ENCODE measurements around the gene RAB11FIP4.
"Not testable (repeated sequence)": the region's sequence is repeated elsewhere in the genome, so short reads cannot be mapped to it uniquely, and the experiment has no call there.

RAB11FIP4 gene

GRCh38 chr17:31428111-31428510 is 36.6 kb downstream of the RAB11FIP4 start:
- H3K27ac Mint-ChIP-seq, result no peak overlapping the region
- peaks cover 5% of the 10 kb centered on the region for H3K9me3 Mint-ChIP-seq
- H3K27me3 Mint-ChIP-seq, result peaks cover 16% of the 10 kb centered on the region
- no peak for DNase-seq
- peaks cover 6% of the 10 kb centered on the region for H3K4me1 Mint-ChIP-seq (ENCODE audit: low read depth)
- no peak overlapping the region for H3K4me3 Mint-ChIP-seq
- H3K36me3 Mint-ChIP-seq (ENCODE audit: low read depth), result no peaks in the 10 kb centered on the region

GRCh38 chr17:31428512-31428911 is 37.0 kb downstream of the RAB11FIP4 start:
- Mint-ChIP-seq H3K4me3 (no peak overlapping the region), H3K27me3 (peaks cover 14% of the 10 kb centered on the region), H3K9me3 (peaks cover under 1% of the 10 kb centered on the region), H3K36me3 (ENCODE audit: low read depth) (no peaks in the 10 kb centered on the region), H3K27ac (no peak overlapping the region), H3K4me1 (ENCODE audit: low read depth) (peaks cover 10% of the 10 kb centered on the region)
- DNase-seq, result no peak

- no peak overlapping the region for H3K27ac Mint-ChIP-seq
- no peak for DNase-seq
- peaks cover 18% of the 10 kb centered on the region for H3K4me1 Mint-ChIP-seq (ENCODE audit: low read depth)
- H3K9me3 Mint-ChIP-seq, result no peaks in the 10 kb centered on the region
- no peaks in the 10 kb centered on the region for H3K36me3 Mint-ChIP-seq (ENCODE audit: low read depth)
- peaks cover 9% of the 10 kb centered on the region for H3K27me3 Mint-ChIP-seq
- no peak overlapping the region for H3K4me3 Mint-ChIP-seq
Measured at GRCh38 chr17:31431098-31431851, 39.8 kb downstream of the RAB11FIP4 start.

- no peak overlapping the region for H3K27ac Mint-ChIP-seq
- no peaks in the 10 kb centered on the region for H3K36me3 Mint-ChIP-seq (ENCODE audit: low read depth)
- DNase-seq, result no peak
- H3K4me1 Mint-ChIP-seq (ENCODE audit: low read depth), result peaks cover 18% of the 10 kb centered on the region
- peaks cover 9% of the 10 kb centered on the region for H3K27me3 Mint-ChIP-seq
- no peak overlapping the region for H3K4me3 Mint-ChIP-seq
- no peaks in the 10 kb centered on the region for H3K9me3 Mint-ChIP-seq
Measured at GRCh38 chr17:31431852-31432658, 40.6 kb downstream of the RAB11FIP4 start.

- Mint-ChIP-seq H3K36me3 (ENCODE audit: low read depth) (no peaks in the 10 kb centered on the region), H3K27ac (no peak overlapping the region), H3K27me3 (peaks cover 8% of the 10 kb centered on the region), H3K9me3 (no peaks in the 10 kb centered on the region), H3K4me1 (ENCODE audit: low read depth) (peaks cover 21% of the 10 kb centered on the region), H3K4me3 (no peak overlapping the region)
- no peak for DNase-seq
Measured at GRCh38 chr17:31433091-31433790, 41.8 kb downstream of the RAB11FIP4 start.

GRCh38 chr17:31433811-31434726 is 42.6 kb downstream of the RAB11FIP4 start:
- Mint-ChIP-seq H3K9me3 (no peaks in the 10 kb centered on the region), H3K27me3 (peaks cover 3% of the 10 kb centered on the region), H3K4me1 (ENCODE audit: low read depth) (peaks cover 21% of the 10 kb centered on the region), H3K4me3 (no peak overlapping the region), H3K27ac (no peak overlapping the region), H3K36me3 (ENCODE audit: low read depth) (no peaks in the 10 kb centered on the region)
- no peak for DNase-seq

GRCh38 chr17:31434727-31435050 is 43.2 kb downstream of the RAB11FIP4 start:
- no peaks in the 10 kb centered on the region for H3K36me3 Mint-ChIP-seq (ENCODE audit: low read depth)
- no peak for DNase-seq
- H3K4me3 Mint-ChIP-seq, result no peak overlapping the region
- peaks cover 3% of the 10 kb centered on the region for H3K27me3 Mint-ChIP-seq
- H3K4me1 Mint-ChIP-seq (ENCODE audit: low read depth), result peaks cover 21% of the 10 kb centered on the region
- no peaks in the 10 kb centered on the region for H3K9me3 Mint-ChIP-seq
- H3K27ac Mint-ChIP-seq, result no peak overlapping the region

GRCh38 chr17:31435581-31435980 is 44.1 kb downstream of the RAB11FIP4 start:
- Mint-ChIP-seq H3K27me3 (no peaks in the 10 kb centered on the region), H3K4me3 (no peak overlapping the region), H3K9me3 (no peaks in the 10 kb centered on the region), H3K27ac (no peak overlapping the region), H3K36me3 (ENCODE audit: low read depth) (no peaks in the 10 kb centered on the region), H3K4me1 (ENCODE audit: low read depth) (peaks cover 21% of the 10 kb centered on the region)
- no peak for DNase-seq

- DNase-seq, result no peak
- Mint-ChIP-seq H3K9me3 (no peaks in the 10 kb centered on the region), H3K36me3 (ENCODE audit: low read depth) (no peaks in the 10 kb centered on the region), H3K27ac (no peak overlapping the region), H3K4me1 (ENCODE audit: low read depth) (peaks cover 17% of the 10 kb centered on the region), H3K27me3 (no peaks in the 10 kb centered on the region), H3K4me3 (no peak overlapping the region)
Measured at GRCh38 chr17:31437720-31438400, 46.4 kb downstream of the RAB11FIP4 start.

GRCh38 chr17:31439716-31440115 is 48.2 kb downstream of the RAB11FIP4 start:
- no peak for DNase-seq
- H3K4me1 Mint-ChIP-seq (ENCODE audit: low read depth), result peaks cover 6% of the 10 kb centered on the region
- H3K9me3 Mint-ChIP-seq, result no peaks in the 10 kb centered on the region
- H3K27ac Mint-ChIP-seq, result no peak overlapping the region
- H3K4me3 Mint-ChIP-seq, result no peak overlapping the region
- no peaks in the 10 kb centered on the region for H3K36me3 Mint-ChIP-seq (ENCODE audit: low read depth)
- H3K27me3 Mint-ChIP-seq, result no peaks in the 10 kb centered on the region

- no peak overlapping the region for H3K27ac Mint-ChIP-seq
- no peak for DNase-seq
- H3K27me3 Mint-ChIP-seq, result no peaks in the 10 kb centered on the region
- H3K9me3 Mint-ChIP-seq, result no peaks in the 10 kb centered on the region
- H3K4me1 Mint-ChIP-seq (ENCODE audit: low read depth), result peaks cover 5% of the 10 kb centered on the region
- no peaks in the 10 kb centered on the region for H3K36me3 Mint-ChIP-seq (ENCODE audit: low read depth)
- no peak overlapping the region for H3K4me3 Mint-ChIP-seq
Measured at GRCh38 chr17:31442276-31442675, 50.8 kb downstream of the RAB11FIP4 start.

- DNase-seq; H3K27ac Mint-ChIP-seq; H3K9me3 Mint-ChIP-seq; H3K4me1 Mint-ChIP-seq (ENCODE audit: low read depth); H3K27me3 Mint-ChIP-seq; H3K4me3 Mint-ChIP-seq; H3K36me3 Mint-ChIP-seq (ENCODE audit: low read depth): not testable (repeated sequence)
Measured at GRCh38 chr17:31442856-31443255, 51.4 kb downstream of the RAB11FIP4 start.

GRCh38 chr17:31443386-31443785 is 51.9 kb downstream of the RAB11FIP4 start:
- Mint-ChIP-seq H3K36me3 (ENCODE audit: low read depth) (no peaks in the 10 kb centered on the region), H3K27ac (no peak overlapping the region), H3K4me3 (no peak overlapping the region), H3K9me3 (no peaks in the 10 kb centered on the region), H3K4me1 (ENCODE audit: low read depth) (peaks cover 3% of the 10 kb centered on the region), H3K27me3 (no peaks in the 10 kb centered on the region)
- DNase-seq, result no peak

- H3K4me3 Mint-ChIP-seq, result no peak overlapping the region
- no peaks in the 10 kb centered on the region for H3K36me3 Mint-ChIP-seq (ENCODE audit: low read depth)
- no peaks in the 10 kb centered on the region for H3K27me3 Mint-ChIP-seq
- DNase-seq, result no peak
- no peaks in the 10 kb centered on the region for H3K9me3 Mint-ChIP-seq
- H3K27ac Mint-ChIP-seq, result no peak overlapping the region
- peaks cover 3% of the 10 kb centered on the region for H3K4me1 Mint-ChIP-seq (ENCODE audit: low read depth)
Measured at GRCh38 chr17:31444026-31444425, 52.6 kb downstream of the RAB11FIP4 start.
